Testis (tissue), 2 donors: ENCODE results near the gene WDFY2.

Experiments
- POLR2A ChIP-seq: fragments of 450-650 bp; IDR thresholded peaks from one replicate; pipeline ENCODE4 v1.6.1; 2017; ENCODE audit warnings: antibody characterized with exemption, mild to moderate bottlenecking, moderate library complexity
- TF ChIP-seq, protein P1 (sequence below), 3 experiments: fragments of 450-650 bp in 2 of 3; fragments of 200-600 bp in 1 of 3; sonication (generic) in 1 of 3; IDR thresholded peaks; one replicate each; pipeline ENCODE4 v1.5.1; 2016 to 2019; ENCODE audit warnings: antibody characterized with exemption in 3 of 3, mild to moderate bottlenecking in 2 of 3, moderate library complexity in 1 of 3

DNA sequence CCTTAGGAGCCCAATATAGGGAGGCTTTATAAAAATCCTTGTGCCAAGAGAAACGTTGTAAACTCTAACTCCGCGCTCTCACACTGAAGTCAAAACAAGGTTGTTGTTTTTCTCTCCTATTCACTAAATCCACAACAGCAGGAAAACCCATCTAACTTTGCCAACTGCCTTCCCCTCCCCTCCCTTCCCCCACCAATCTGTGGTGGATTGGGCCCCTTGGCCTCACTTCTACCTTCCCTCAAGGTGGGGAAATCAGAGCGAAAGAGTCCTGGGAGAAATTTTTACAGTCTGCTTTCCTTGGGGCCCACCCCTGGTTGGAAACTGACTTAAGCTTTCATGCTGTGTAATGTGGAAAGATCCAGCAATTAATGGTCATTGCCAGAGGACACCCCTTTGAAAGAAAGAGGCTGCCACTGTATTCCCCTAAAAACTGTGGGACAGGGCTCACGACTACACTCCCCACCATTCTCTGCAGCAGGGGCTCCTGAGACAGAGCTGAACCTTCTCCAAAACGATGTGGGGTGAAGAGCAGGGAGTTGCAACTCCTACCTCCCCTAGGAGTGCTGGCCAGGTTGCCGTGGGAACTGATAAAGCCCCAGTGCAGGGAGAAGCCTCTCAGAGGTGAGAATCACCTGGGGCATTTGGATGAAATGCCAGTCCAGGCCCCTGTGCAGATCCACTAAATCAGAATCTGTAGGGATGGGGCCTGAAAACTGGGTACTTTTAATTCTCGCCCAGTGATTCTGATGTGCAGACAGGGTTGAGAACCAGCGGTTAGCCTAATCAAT lies 218.6 kb downstream of the WDFY2 start:
- TF ChIP-seq, protein P1, sequence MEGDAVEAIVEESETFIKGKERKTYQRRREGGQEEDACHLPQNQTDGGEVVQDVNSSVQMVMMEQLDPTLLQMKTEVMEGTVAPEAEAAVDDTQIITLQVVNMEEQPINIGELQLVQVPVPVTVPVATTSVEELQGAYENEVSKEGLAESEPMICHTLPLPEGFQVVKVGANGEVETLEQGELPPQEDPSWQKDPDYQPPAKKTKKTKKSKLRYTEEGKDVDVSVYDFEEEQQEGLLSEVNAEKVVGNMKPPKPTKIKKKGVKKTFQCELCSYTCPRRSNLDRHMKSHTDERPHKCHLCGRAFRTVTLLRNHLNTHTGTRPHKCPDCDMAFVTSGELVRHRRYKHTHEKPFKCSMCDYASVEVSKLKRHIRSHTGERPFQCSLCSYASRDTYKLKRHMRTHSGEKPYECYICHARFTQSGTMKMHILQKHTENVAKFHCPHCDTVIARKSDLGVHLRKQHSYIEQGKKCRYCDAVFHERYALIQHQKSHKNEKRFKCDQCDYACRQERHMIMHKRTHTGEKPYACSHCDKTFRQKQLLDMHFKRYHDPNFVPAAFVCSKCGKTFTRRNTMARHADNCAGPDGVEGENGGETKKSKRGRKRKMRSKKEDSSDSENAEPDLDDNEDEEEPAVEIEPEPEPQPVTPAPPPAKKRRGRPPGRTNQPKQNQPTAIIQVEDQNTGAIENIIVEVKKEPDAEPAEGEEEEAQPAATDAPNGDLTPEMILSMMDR (IDR thresholded peaks at IDR 0.05) = no peak
- TF ChIP-seq POLR2A = no peak
